Pulmonary artery endothelial cell (primary cell): ENCODE results near the gene SF3B1. TPM values are rescaled to one million over a fixed set of nuclear protein-coding genes. Genes with fewer than 3 reads are reported as not detected.
"Not testable (repeated sequence)": the region's sequence is repeated elsewhere in the genome, so short reads cannot be mapped to it uniquely, and the experiment has no call there.

Experiments used
- DNase-seq: peaks from one replicate; pipeline ENCODE4 v3.0.0-alpha.2; 2011; ENCODE audit warnings: low read depth, low spot score
- total RNA-seq: library from RNA; depleted of rRNA; stranded (reverse); fragments of >200 nt; gene quantifications from 2 replicates; pipeline ENCODE4 v1.2.3, GENCODE V29; 2014

The SF3B1 gene, protein sequence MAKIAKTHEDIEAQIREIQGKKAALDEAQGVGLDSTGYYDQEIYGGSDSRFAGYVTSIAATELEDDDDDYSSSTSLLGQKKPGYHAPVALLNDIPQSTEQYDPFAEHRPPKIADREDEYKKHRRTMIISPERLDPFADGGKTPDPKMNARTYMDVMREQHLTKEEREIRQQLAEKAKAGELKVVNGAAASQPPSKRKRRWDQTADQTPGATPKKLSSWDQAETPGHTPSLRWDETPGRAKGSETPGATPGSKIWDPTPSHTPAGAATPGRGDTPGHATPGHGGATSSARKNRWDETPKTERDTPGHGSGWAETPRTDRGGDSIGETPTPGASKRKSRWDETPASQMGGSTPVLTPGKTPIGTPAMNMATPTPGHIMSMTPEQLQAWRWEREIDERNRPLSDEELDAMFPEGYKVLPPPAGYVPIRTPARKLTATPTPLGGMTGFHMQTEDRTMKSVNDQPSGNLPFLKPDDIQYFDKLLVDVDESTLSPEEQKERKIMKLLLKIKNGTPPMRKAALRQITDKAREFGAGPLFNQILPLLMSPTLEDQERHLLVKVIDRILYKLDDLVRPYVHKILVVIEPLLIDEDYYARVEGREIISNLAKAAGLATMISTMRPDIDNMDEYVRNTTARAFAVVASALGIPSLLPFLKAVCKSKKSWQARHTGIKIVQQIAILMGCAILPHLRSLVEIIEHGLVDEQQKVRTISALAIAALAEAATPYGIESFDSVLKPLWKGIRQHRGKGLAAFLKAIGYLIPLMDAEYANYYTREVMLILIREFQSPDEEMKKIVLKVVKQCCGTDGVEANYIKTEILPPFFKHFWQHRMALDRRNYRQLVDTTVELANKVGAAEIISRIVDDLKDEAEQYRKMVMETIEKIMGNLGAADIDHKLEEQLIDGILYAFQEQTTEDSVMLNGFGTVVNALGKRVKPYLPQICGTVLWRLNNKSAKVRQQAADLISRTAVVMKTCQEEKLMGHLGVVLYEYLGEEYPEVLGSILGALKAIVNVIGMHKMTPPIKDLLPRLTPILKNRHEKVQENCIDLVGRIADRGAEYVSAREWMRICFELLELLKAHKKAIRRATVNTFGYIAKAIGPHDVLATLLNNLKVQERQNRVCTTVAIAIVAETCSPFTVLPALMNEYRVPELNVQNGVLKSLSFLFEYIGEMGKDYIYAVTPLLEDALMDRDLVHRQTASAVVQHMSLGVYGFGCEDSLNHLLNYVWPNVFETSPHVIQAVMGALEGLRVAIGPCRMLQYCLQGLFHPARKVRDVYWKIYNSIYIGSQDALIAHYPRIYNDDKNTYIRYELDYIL
- 162 and 212 TPM in 2 replicates for total RNA-seq

DNA sequence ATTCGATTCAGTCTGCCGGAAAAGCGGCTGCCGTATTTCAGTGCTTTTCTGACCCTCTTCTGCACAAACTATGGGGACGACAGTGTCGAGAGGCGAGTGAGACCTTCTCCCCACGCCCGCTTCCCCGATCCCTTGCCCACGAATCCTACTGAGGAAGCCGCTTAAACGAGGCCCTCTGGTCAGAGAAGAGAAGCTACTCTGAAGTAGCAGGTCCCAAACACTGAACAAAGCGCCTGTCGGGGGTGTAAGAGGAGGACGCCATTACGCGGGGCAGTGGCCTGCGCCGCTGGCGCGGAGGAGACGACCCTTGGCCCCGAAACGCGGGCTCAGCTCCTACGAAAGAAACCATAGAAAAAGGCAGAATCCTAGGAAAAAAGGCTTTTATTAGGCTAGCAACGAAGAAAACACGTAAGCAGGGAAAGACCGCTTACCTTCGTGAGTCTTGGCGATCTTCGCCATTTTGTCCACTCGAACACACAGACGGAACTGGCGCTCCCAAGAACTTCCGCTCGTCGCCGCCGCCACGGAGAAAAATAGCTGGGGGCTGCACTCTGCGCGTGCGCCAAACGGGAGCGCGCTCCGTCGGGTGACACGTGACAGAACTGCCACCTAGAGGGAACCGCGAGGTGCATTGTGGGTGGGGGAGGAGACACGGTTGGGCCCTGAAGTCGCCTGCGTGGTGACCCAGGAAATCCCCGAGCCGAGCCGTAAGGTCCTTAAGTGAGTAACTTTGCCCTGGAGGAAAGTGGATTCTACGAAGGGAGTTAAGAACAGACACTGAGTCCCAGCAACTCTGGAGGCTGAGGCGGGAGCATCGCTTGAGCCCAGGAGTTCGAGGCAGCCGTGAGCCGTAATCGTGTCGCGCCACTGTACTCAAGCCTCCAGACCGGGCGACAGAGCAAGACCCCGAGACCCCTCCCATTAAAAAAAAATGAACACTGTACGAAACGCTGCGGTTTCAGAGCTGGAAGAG, at the start of gene SF3B1:
TSS of gene SF3B1 (minus strand) at position 488 of the 973 bp plus-strand sequence. CDS start at position 459, 29 bp downstream.
- peak; percentile 84 for DNase-seq

DNA sequence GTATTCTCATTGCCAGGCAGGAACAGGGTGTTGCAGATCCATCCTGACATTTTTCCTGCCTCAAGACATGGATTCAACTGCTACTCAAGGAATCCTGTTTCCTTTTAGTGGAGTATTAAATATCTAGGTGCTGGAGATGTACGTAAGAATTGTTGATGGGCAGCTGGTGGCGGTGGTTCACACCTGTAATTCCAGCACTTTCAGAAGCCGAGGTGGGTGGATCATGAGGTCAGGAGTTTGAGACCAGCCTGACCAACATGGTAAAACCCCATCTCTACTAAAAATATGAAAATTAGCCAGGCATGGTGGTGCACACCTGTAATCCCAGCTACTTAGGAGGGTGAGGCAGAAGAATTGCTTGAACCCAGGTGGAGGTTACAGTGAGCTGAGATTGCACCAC, 49.4 kb upstream of the SF3B1 start:
- not testable (repeated sequence) for DNase-seq

DNA sequence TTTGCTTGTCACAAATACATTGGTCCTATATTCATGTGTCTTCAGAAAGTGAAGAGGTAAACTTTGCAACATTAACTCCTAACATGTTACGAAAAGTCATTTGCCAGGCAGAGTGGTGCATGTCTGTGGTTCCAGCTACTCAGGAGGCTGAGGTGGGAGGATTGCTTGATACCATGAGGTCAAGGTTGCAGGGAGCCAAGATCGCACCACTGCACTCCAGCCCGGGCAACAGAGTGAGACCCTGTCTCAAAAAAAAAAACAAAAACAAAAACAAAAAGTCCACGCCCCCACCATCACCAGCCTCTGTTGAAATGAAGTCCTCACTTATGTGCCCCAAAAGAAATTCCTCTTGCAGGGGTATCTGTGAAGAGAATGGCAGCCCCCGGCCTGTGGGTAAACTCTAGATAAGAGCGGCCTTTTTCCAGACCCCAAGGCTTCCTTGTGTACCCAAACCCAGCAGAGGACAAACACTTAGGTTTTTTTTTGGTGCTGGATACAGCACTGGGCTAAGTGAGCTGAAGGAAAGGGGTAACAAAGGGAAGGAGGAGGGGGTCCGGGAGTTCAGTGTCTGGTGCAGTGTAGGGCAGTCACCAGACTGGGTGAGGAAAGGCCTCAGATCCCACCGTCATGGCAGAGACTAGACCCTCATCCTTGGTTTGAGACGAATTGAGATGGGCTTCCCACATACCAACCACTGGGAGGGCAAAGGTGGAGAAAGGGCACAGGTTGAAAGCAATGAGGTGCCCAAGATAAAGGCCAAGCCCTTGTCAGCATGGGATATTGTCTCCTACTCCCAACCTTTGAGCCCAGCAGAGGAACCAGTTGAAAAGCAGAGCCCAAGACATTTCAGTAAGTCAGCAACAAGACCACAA, 45.6 kb upstream of the SF3B1 start:
- no peak for DNase-seq

DNA sequence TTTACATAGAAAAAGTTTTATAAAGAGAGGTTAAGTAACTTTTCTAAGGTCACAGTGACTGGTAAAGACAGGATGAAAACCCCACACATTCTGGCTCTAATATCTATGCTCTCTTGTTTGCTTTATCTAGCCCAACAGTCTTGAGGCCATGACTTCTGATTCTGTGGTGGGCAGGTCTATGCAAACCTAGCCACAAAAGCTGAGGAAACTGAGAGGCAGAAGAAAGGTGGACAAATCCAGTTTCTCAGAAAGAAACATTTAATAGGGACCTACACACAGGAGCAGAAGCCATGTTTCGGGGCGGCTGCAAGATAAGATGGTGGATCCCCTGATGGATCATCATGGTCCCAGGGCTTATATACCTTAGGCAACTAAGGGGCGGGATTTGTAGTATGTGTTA, 43.0 kb upstream of the SF3B1 start:
- no peak for DNase-seq

DNA sequence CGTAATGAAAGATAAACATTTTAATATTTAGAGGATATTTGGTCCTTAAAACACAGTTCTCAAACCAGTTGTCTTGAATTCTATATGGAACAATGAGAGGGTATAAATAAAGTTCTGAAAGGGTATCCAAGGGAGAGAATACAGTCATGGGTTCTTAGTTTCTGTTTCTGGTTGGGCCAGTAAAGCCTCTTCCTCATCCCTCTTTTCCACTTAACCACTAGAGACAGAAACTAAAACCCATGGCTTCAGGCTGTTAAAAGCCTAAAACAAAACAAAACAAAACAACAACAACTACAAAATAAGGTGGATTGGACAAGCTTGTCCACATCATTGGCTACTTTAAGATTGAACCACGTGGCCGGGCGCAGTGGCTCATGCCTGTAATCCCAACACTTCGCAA, 37.3 kb upstream of the SF3B1 start:
- DNase-seq, result no peak

DNA sequence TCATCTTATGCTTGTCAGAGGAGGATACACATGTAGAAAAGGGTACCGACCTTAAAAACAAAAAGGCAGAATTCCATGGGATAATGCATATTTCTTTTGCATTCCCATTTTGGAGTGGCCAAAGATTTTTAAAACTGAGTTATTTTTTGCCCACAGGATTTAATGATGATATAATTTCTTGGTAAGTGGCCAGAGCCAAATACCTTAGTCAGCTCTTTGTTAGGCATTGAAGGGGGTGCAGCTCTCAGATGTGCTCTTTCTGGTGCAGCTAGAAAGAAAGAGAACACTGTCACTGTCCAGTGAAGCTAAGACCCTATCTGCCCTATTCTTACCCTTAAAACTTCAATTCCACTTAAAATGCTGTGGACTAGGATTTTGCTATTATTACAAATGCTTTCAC, 29.3 kb upstream of the SF3B1 start:
- no peak for DNase-seq

DNA sequence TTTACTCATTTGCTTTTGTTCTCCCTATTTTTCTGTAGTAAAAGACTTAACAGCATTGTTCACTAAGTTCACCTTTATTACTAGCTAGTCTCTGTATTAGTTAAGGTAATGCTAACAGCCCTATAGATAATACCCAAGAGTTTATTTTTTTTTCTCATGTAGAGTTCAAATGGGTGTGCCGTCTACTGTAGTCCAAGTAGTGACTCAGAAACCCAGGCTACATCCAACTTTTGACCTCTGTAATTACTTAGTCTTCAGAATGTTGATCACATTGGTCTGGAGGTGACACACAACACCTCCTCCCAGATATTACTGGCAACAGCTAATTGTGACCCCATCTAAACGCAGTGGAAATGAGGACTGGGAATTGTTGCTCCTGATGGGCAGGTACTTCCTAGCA, 26.2 kb upstream of the SF3B1 start:
- DNase-seq, result no peak

DNA sequence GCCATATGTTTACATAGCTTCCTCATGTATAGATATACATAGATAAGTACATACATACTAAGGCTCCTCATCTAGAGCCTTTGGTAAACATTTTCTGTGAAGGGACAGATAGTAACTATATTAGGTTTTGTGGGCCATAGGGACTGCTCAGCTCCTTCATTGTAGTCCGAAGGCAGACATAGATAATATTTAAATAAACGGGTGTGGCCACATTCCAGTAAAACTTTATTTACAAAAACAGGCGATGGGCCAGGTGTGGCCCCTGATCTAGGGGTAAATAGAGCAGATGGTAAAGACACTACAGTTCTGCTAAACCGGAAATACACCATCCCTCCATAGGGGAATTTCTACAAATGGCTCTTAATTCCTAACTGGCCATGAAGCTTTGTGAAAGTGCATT, 25.8 kb upstream of the SF3B1 start:
- no peak for DNase-seq

DNA sequence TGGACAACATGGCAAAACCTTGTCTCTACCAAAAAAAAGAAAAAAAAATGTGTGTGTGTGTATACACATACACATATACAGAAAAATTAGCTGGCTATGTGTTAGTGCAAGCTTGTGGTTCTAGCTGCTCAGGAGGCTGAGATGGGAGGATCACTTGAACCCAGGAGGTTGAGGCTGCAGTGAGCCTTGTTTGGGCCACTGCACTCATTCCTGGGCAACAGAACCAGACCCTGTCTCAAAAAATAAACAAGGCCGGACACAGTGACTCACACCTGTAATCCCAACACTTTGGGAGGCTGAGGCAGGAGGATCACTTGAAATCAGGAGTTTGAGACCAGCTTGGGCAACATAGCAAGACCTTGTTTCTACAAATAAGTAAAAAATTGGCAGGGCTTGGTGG, 20.6 kb upstream of the SF3B1 start:
- DNase-seq, result no peak

DNA sequence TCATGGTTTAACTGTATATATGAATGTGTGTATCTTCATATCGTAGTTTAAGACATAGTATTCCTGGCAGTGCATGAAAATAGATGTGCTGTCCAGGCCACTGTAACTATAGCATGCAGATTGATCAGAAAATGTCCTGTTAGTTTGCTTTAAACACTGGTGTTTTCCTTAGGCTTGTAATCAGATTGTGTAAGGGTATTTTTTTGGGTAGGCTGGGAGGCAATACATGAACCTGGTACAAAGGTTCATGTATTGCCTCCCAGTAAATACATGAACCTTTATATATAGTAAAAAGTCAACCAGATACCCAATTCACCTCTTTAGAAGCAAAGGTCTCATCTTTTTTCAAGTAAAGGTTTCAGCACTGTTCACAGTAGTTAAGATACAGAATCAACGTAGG, 20.1 kb upstream of the SF3B1 start:
- DNase-seq, result no peak

DNA sequence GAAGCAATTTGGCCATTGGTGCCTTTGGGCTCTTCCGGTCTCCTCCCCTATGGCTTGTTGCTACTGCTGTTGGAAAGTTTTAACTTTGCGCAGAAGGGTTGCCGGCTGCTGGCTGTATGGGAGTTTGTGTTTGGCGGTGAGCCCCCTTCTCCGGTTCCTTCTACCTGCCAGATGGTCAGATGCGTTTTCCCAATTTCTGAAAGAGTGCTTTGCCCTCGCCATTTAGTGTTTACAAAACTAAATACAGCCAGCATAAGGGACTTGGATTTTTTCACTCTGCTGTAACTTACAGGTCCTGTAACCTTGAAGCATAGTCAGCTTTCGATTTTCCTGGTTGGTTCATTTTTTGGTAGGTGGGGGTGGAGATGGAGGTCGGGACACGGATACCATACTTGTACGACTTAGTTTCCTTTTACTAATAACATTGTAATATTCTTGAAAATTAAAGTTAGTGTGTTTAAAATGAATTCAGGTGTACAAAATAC, 19.1 kb upstream of the SF3B1 start:
- DNase-seq, result peak; percentile 80

DNA sequence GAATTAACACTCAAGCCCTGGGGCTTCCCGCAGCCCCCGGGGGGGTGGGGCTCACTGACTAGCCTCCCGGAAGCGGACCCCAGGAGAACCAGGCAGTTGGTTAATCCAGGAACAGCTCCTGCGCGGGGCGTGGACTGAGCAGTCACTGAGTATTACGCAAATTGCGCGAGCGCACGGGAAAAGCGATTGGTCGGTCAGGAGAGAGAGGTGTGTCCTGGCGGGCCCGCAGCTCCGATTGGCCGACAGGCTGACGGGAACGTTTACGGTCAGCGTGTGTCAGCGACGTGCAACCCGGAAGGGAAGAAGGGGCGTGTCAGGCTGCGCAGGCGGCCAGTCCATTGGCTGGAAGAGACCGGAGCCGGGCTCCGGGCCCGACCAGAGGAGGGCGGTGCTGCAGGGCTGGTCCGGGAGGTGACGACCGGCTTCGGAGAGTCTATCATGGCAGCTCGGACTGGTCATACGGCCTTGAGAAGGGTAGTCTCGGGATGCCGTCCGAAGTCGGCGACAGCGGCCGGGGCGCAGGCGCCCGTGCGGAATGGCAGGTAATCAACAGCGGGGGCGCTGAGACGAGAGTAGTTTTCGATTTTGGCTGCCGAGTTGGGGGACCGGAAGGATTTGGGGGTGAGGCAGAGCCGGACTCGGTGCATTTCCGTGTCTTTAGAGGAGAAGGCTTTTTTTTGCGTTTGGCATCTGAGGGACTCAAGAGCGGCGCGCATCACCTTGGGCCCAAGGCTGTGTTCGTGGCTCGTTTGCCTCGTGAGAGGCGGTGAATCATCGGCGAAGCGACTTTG, 18.5 kb upstream of the SF3B1 start, which contains the start of gene COQ10B:
TSS of gene COQ10B (plus strand) at position 430 of the 791 bp plus-strand sequence. CDS start at position 439, 9 bp downstream.
- DNase-seq, result peak; percentile 99

DNA sequence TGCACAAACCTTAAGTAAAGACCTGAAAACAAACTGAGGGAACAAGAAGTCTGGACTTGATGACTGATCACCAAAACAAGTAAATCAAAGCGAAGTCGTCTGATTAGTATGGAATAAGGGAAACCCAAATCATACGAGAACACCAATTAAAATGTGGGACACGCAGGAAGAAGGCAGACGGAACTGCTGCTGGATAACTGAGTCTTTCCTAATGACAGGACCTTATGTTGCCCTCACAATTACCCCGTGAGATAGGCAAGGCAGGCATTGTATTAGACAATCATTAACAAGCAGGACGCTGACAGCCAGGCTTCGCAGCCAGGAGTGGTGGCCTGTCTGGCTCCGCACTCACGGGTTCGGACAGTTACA, 17.9 kb upstream of the SF3B1 start:
- no peak for DNase-seq

DNA sequence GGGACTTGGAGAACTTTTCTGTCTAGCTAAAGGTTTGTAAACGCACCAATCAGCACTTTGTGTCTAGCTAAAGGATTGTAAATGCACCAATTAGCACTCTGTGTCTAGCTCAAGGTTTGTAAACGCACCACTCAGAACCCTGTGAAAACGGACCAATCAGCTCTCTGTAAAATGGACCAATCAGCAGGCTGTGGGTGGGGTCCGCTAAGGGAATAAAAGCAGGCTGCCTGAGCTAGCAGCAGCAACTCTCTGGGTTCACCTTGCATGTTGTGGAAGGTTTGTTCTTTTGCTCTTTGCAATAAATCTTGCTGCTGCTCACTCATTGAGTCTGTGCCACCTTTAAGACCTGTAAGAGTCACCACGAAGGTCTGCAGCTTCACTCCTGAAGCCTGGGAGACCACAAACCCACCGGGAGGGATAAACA, 16.1 kb upstream of the SF3B1 start:
- not testable (repeated sequence) for DNase-seq

DNA sequence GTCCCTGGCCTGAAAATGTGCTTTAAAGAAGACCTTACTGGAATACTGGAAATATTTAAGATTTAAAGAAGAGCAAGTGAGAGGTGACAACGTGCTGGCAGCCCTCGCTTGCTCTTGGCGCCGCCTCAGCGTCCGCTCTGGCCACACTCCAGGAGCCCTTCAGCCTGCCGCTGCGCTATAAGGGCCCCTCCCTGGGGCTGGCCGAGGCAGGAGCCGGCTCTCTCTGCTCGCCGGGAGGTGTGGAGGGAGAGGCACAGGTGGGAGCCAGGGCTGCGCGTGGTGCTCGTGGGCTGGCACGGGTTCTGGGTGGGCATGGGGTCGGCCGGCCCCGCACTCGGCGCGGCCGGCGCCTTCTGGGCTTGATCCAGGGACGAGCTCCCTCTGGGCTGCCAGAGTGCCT, 15.6 kb upstream of the SF3B1 start:
- no peak for DNase-seq

DNA sequence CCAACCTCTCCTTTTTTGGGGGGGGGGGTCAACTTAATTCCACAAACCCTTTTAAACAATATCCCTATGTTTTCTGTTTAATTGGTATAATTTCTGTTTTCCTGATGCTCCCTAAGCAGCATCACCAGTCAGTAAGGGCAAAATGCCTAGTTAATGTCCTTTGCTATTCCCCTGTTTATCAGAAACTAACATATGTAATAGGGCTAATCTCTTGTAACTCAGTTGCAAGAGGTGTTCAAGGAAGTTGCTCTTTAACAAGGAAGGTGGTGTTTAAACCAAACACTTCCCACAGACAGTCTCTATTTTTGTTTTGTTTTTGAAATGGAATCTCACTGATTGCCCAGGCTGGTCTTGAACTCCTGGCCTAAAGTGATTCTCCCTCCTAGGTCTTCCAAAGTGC, 12.0 kb upstream of the SF3B1 start:
- DNase-seq, result no peak

DNA sequence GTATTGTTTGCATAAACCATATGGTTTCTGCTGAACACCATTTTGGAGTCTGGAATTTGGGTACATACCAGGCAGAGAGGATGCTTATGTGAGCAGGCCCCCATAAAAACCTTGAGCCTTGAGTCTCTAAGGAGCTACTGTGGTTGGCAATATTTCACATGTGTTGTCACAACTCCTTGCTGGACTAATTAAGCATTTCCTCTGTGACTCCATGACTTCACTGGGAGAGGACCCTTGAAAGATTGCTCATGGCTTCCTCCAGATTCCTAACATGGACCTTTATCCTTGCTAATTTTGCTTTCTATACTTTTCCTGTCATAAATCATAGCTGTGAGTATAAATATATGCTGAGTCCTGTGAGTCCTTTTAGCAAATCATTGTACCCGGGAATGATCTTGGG, 10.9 kb upstream of the SF3B1 start:
- DNase-seq, result no peak

DNA sequence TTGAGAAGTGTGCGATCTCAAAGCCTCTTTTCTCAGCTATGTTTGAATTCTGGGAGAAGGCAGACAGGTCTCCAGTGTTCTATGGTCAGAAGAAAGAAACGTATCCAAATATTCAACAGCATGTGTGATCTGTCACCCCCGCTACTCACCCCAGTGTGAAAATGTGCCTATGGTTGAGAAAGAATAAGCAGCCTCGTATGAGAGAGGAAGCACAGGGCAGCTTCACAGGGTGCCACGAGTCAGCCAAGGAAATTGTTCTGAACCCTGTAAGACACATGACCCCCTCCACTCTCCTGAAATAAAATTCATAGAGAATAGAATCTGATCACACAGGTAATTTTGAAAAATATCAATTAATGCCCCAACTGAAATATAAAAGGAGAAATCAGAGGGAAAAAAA, 8.0 kb upstream of the SF3B1 start:
- no peak for DNase-seq
